ENCODE results near the gene BSPRY. TPM values are rescaled to one million over a fixed set of nuclear protein-coding genes. Genes with fewer than 3 reads are reported as not detected.

The BSPRY gene
- total and polyA plus RNA-seq, 2 experiments from 2014 or later: 6.1 to 12.0 TPM

- Histone ChIP-seq H3K36me3 (replicated peaks; ENCODE audit: insufficient read depth, low read depth) (no peaks in the 10 kb centered on the region), H3K27me3 (no peaks in the 10 kb centered on the region), H2AFZ (peak within 1 kb of the TSS; percentile 82), H3K4me2 (peak within 1 kb of the TSS; percentile 99), H3K4me1 (ENCODE audit: insufficient read depth) (no peaks in the 10 kb centered on the region), H3K79me2 (peaks cover 18% of the 10 kb centered on the region), H3K9me3 (ENCODE audit: low read depth) (no peaks in the 10 kb centered on the region), H3K9me2 (replicated peaks; ENCODE audit: insufficient read depth) (no peaks in the 10 kb centered on the region), H3K4me3 (peak within 1 kb of the TSS; percentile 60), H3K27ac (peak within 1 kb of the TSS; percentile 97), H4K20me1 (ENCODE audit: insufficient read depth, poor library complexity, severe bottlenecking) (no peaks in the 10 kb centered on the region)
- WGBS (ENCODE audit: low lambda C conversion rate, missing lambda C conversion rate): under 1% methylated on average over 50 of the region's 61 CpGs
- peak; percentile 98 for DNase-seq (ENCODE audit: low spot score)
- no peak for TF ChIP-seq EZH2phosphoT487 (IDR thresholded peaks at IDR 0.05; ENCODE audit: low read depth, severe bottlenecking, unreplicated experiment)
- no peak for TF ChIP-seq EZH2 (IDR thresholded peaks at IDR 0.05; ENCODE audit: borderline replicate concordance)
- no peak for TF ChIP-seq CTCF (IDR thresholded peaks at IDR 0.05; ENCODE audit: poor library complexity)
These were observed 61.0 kb downstream of the BSPRY start, which contains the start of the genes C9orf43 and POLE3 for GRCh38 chr9:113410207-113410864. Gene C9orf43, plus strand, starts transcription at chr9:113410747. Its CDS starts 2,747 bp downstream, at chr9:113413494. Gene POLE3, minus strand, starts transcription at chr9:113410675. Its CDS starts 382 bp downstream, at chr9:113410293.

- Histone ChIP-seq H3K9me3 (ENCODE audit: low read depth) (no peaks in the 10 kb centered on the region), H4K20me1 (ENCODE audit: insufficient read depth, poor library complexity, severe bottlenecking) (no peaks in the 10 kb centered on the region), H3K36me3 (replicated peaks; ENCODE audit: insufficient read depth, low read depth) (no peaks in the 10 kb centered on the region), H3K27me3 (no peaks in the 10 kb centered on the region), H3K27ac (no peak overlapping the region), H2AFZ (no peak overlapping the region), H3K4me2 (no peak overlapping the region), H3K9me2 (replicated peaks; ENCODE audit: insufficient read depth) (no peaks in the 10 kb centered on the region), H3K79me2 (no peaks in the 10 kb centered on the region), H3K4me1 (ENCODE audit: insufficient read depth) (no peaks in the 10 kb centered on the region), H3K4me3 (no peak overlapping the region)
- WGBS (ENCODE audit: low lambda C conversion rate, missing lambda C conversion rate): 77% methylated on average over 3 of the region's 3 CpGs
- no peak for DNase-seq (ENCODE audit: low spot score)
- TF ChIP-seq EZH2phosphoT487 (IDR thresholded peaks at IDR 0.05; ENCODE audit: low read depth, severe bottlenecking, unreplicated experiment): no peak
- TF ChIP-seq EZH2 (IDR thresholded peaks at IDR 0.05; ENCODE audit: borderline replicate concordance): no peak
- TF ChIP-seq CTCF (IDR thresholded peaks at IDR 0.05; ENCODE audit: poor library complexity): no peak
These were observed 66.9 kb downstream of the BSPRY start for GRCh38 chr9:113416149-113416721.

- H3K4me3 ChIP-seq: no peak overlapping the region
- H3K9me2 ChIP-seq (replicated peaks; ENCODE audit: insufficient read depth): no peaks in the 10 kb centered on the region
- H3K79me2 ChIP-seq: no peaks in the 10 kb centered on the region
- H3K27me3 ChIP-seq: no peaks in the 10 kb centered on the region
- no peak overlapping the region for H3K27ac ChIP-seq
- no peaks in the 10 kb centered on the region for H3K9me3 ChIP-seq (ENCODE audit: low read depth)
- no peaks in the 10 kb centered on the region for H4K20me1 ChIP-seq (ENCODE audit: insufficient read depth, poor library complexity, severe bottlenecking)
- no peaks in the 10 kb centered on the region for H3K4me1 ChIP-seq (ENCODE audit: insufficient read depth)
- WGBS (ENCODE audit: low lambda C conversion rate, missing lambda C conversion rate): 91% methylated on average over 4 of the region's 4 CpGs
- no peak overlapping the region for H3K4me2 ChIP-seq
- TF ChIP-seq CTCF (IDR thresholded peaks at IDR 0.05; ENCODE audit: poor library complexity): no peak
- no peak for TF ChIP-seq EZH2 (IDR thresholded peaks at IDR 0.05; ENCODE audit: borderline replicate concordance)
- TF ChIP-seq EZH2phosphoT487 (IDR thresholded peaks at IDR 0.05; ENCODE audit: low read depth, severe bottlenecking, unreplicated experiment): no peak
- H2AFZ ChIP-seq: no peak overlapping the region
- no peak for DNase-seq (ENCODE audit: low spot score)
- no peaks in the 10 kb centered on the region for H3K36me3 ChIP-seq (replicated peaks; ENCODE audit: insufficient read depth, low read depth)
These were observed 68.0 kb downstream of the BSPRY start for GRCh38 chr9:113417370-113417769.

Other genes with a start within 250 kb of the BSPRY start
- 20.1 and 24.1 TPM in 2 replicates for gene SLC31A2, start 198.5 kb upstream of the BSPRY start, total RNA-seq
- 18.7 and 26.9 TPM in 2 replicates for gene SLC31A2, start 198.5 kb upstream of the BSPRY start, polyA plus RNA-seq
- gene FKBP15, start 128.3 kb upstream of the BSPRY start, total RNA-seq: 13.7 and 17.7 TPM in 2 replicates
- 7.7 and 14.5 TPM in 2 replicates for gene FKBP15, start 128.3 kb upstream of the BSPRY start, polyA plus RNA-seq
- gene SLC31A1, start 128.0 kb upstream of the BSPRY start, total RNA-seq: 43.3 TPM in 2 replicates
- gene SLC31A1, start 128.0 kb upstream of the BSPRY start, polyA plus RNA-seq: 24.5 and 29.7 TPM in 2 replicates
- 39.8 and 45.9 TPM in 2 replicates for gene CDC26, start 74.0 kb upstream of the BSPRY start, total RNA-seq
- gene CDC26, start 74.0 kb upstream of the BSPRY start, polyA plus RNA-seq: 62.5 and 77.2 TPM in 2 replicates
- 23.4 and 27.3 TPM in 2 replicates for gene PRPF4, start 73.9 kb upstream of the BSPRY start, total RNA-seq
- 24.1 and 28.8 TPM in 2 replicates for gene PRPF4, start 73.9 kb upstream of the BSPRY start, polyA plus RNA-seq
- gene RNF183, start 46.2 kb upstream of the BSPRY start, total RNA-seq: 0.43 and 3.9 TPM in 2 replicates
- 0.21 and 0.85 TPM in 2 replicates for gene RNF183, start 46.2 kb upstream of the BSPRY start, polyA plus RNA-seq
- 1.4 and 3.7 TPM in 2 replicates for gene WDR31, start 9.3 kb upstream of the BSPRY start, total RNA-seq
- gene WDR31, start 9.3 kb upstream of the BSPRY start, polyA plus RNA-seq: 0.86 and 1.3 TPM in 2 replicates
- gene HDHD3, start 27.4 kb downstream of the BSPRY start, total RNA-seq: 96.8 and 98.7 TPM in 2 replicates
- gene HDHD3, start 27.4 kb downstream of the BSPRY start, polyA plus RNA-seq: 94.9 and 110 TPM in 2 replicates
- gene ALAD, start 51.7 kb downstream of the BSPRY start, total RNA-seq: 27.1 and 27.8 TPM in 2 replicates
- gene ALAD, start 51.7 kb downstream of the BSPRY start, polyA plus RNA-seq: 31.5 and 43.8 TPM in 2 replicates
- gene POLE3, start 61.1 kb downstream of the BSPRY start, total RNA-seq: 32.5 and 35.3 TPM in 2 replicates
- gene POLE3, start 61.1 kb downstream of the BSPRY start, polyA plus RNA-seq: 35.1 and 36.8 TPM in 2 replicates
- gene C9orf43, start 61.2 kb downstream of the BSPRY start, total RNA-seq: 0.36 and 0.53 TPM in 2 replicates
- 0.07 and 0.69 TPM in 2 replicates for gene C9orf43, start 61.2 kb downstream of the BSPRY start, polyA plus RNA-seq
- gene RGS3, start 114.2 kb downstream of the BSPRY start, total RNA-seq: 47.0 and 48.0 TPM in 2 replicates
- 62.7 and 78.2 TPM in 2 replicates for gene RGS3, start 114.2 kb downstream of the BSPRY start, polyA plus RNA-seq